Stimulated activated effector memory CD8-positive, alpha-beta T cell treated with anti-CD3 and anti-CD28 coated beads, Interleukin-12 subunit alpha, Interleukin-12 subunit beta, amount 100 ng/mL, for 72 hours (primary cell): ENCODE data around the gene ANTKMT.
"Not testable (repeated sequence)": the region's sequence is repeated elsewhere in the genome, so short reads cannot be mapped to it uniquely, and the experiment has no call there.

ENCODE experiments used
- ATAC-seq: fragments of 150-1000 bp; cut with Tn5 transposase; 2 replicates; pipeline ENCODE4 v1.10.0; 2021
- DNase-seq, 2 donors: peaks; one replicate each; pipeline ENCODE4 v3.0.0; 2021 to 2022; ENCODE audit warnings: low spot score in 2 of 2
- H3K27ac Mint-ChIP-seq: one replicate; pipeline ENCODE4 v1.8.0; 2022; ENCODE audit warnings: mild to moderate bottlenecking, mixed read lengths
- H3K36me3 Mint-ChIP-seq: one replicate; pipeline ENCODE4 v1.8.0; 2022; ENCODE audit warnings: mild to moderate bottlenecking, mixed read lengths
- H3K4me1 Mint-ChIP-seq: one replicate; pipeline ENCODE4 v1.8.0; 2022; ENCODE audit warnings: mixed read lengths
- H3K4me3 Mint-ChIP-seq: one replicate; pipeline ENCODE4 v1.8.0; 2022; ENCODE audit warnings: mild to moderate bottlenecking, mixed read lengths
- H3K9me3 Mint-ChIP-seq: one replicate; pipeline ENCODE4 v1.8.0; 2022; ENCODE audit warnings: mixed read lengths

The ANTKMT gene

GRCh38 chr16:687499-687898 is 33.4 kb upstream of the ANTKMT start:
- Mint-ChIP-seq H3K9me3 (no peaks in the 10 kb centered on the region), H3K4me3 (no peak overlapping the region), H3K36me3 (peaks cover 38% of the 10 kb centered on the region), H3K27ac (no peak overlapping the region), H3K4me1 (peaks cover 41% of the 10 kb centered on the region)
- DNase-seq = no peak
- ATAC-seq = no peak

- Mint-ChIP-seq H3K36me3 (peaks cover 23% of the 10 kb centered on the region), H3K9me3 (no peaks in the 10 kb centered on the region), H3K4me3 (peak overlapping the region; percentile 86), H3K27ac (peak overlapping the region; percentile 94), H3K4me1 (peaks cover 31% of the 10 kb centered on the region)
- DNase-seq (no peak), ATAC-seq (no peak)
Measured at GRCh38 chr16:689175-689897, 31.6 kb upstream of the ANTKMT start.

GRCh38 chr16:691242-691641 is 29.7 kb upstream of the ANTKMT start:
- not testable (repeated sequence) for DNase-seq, H3K36me3 Mint-ChIP-seq, ATAC-seq, H3K9me3 Mint-ChIP-seq
- H3K4me1 Mint-ChIP-seq = peaks cover 25% of the 10 kb centered on the region
- peak overlapping the region; percentile 94 for H3K27ac Mint-ChIP-seq
- H3K4me3 Mint-ChIP-seq = peak overlapping the region; percentile 86

DNA sequence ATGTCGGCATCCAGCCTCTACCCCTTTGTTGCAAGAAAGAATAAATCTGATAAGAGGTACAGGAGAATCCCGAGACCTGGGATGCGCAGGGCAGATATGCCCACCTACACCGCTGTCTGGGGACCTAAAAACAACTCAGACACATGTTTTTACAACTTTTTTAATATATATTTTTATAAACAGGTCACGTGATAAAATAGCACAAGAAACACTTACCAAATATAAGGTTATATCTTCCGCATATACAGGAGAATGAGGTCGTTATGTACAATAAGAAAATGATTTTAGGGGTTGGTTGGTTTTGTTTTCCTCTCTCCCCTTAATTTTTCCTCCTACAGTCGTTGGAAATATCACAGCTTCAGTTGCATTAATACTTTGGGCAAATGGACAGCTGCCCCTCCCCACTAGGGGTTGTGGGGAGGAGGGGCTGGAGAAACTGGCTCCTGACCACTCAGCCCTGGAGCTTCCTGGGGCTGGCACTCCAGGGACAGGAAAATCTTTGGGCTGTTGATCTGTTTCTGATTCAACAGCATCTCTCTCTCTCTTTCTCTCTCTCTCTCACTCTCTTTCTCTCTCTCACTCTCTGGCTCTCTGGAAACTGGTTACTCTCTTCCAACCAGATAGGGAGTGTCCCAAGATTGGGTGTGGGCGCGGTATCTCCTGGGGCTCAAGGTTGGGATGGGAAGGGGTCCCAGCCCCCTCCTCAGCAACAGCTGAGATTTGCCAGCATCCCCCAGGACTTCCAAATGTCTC is 28.4 kb upstream of the ANTKMT start:
- peaks cover 25% of the 10 kb centered on the region for H3K4me1 Mint-ChIP-seq
- peak overlapping the region; percentile 79 for H3K4me3 Mint-ChIP-seq
- H3K27ac Mint-ChIP-seq = no peak overlapping the region
- no peaks in the 10 kb centered on the region for H3K9me3 Mint-ChIP-seq
- DNase-seq (no peak), ATAC-seq (no peak)
- H3K36me3 Mint-ChIP-seq = peaks cover 7% of the 10 kb centered on the region

DNA sequence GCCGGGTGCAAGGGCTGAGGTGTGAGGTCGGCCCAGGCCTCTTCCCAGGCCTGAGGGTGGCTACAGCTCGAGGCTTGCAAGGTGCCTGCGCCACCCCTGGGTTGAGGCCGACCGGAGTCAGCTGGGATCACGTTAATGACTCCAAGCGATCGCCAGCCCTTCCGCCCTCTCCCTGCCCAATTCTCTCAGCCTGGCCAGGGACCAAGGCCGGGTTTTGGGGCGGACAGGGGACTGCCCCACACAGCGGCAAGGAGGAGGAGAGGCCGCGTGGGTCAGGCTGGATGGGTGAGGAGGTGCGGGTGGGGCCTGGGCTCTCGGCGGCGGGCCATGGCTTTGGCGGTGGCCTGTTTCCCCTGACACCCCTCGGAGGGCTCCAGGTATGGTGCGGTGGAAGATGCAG is 27.6 kb upstream of the ANTKMT start:
- Mint-ChIP-seq H3K4me1 (peaks cover 25% of the 10 kb centered on the region), H3K4me3 (peak overlapping the region; percentile 79), H3K27ac (no peak overlapping the region), H3K36me3 (peaks cover 7% of the 10 kb centered on the region), H3K9me3 (no peaks in the 10 kb centered on the region)
- DNase-seq (no peak), ATAC-seq (no peak)

GRCh38 chr16:693766-694165 is 27.2 kb upstream of the ANTKMT start:
- Mint-ChIP-seq H3K4me3 (peak overlapping the region; percentile 79), H3K4me1 (peaks cover 22% of the 10 kb centered on the region), H3K9me3 (no peaks in the 10 kb centered on the region), H3K36me3 (peaks cover 7% of the 10 kb centered on the region), H3K27ac (no peak overlapping the region)
- DNase-seq (no peak), ATAC-seq (no peak)

DNA sequence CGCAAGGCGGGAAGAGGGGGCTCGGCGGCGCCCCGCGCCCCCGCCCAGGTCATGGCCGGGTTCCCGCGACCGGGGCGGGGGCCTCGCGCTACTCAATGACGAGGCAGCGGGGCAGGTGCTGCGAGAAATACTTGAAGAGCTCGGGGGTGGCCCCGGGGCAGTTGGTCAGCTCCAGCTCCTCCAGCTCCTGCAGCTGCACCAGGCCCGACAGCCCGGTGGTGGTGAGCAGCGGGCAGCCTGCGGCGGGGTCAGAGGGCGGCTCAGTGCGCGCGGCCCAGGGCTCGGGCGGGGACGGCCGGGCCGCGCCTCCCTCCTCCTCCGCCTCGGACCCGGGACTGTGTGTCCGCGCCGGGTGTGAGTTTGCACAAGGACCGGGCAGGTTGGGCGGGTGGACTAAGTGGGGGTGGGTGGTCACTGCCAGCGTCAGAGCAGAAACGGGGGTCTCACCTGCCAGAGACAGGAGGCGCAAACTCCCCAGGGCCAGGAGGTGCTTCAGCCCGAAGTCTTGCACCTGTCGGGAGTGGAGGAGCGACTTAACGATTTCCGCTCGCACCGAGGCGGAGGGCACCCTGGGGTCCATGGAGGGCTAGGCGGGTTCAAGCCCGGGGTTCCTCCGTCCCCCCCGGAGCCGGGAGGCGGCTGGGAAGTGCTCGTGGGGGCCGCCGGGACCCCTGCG is 26.6 kb upstream of the ANTKMT start:
- no peak overlapping the region for H3K27ac Mint-ChIP-seq

DNA sequence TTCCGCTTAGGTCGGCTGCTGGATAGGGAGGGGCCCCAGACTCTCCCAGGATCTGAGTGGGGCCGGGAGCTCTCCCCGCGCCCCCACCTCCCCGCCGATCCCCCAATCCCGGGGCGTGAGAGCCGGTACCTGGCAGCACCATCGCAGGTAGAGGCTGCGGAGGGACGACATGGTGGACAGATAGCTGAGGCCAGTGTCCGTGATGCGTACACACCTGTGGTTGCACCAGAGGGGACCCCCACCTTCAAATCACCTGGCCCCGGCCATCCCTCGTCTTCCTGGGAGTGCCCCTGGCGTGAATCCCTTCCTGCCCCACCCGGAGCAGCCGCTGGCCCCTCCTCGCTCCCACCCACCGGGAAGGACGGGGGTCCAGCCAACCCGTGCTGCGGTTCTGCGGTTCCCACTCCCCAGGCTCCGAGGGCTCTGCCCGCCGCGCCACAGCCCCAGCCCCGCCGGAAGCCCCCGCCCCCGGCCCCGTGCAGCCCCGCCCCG is 26.0 kb upstream of the ANTKMT start:
- H3K27ac Mint-ChIP-seq = peak overlapping the region; percentile 80
- peaks cover 22% of the 10 kb centered on the region for H3K4me1 Mint-ChIP-seq
- H3K9me3 Mint-ChIP-seq = no peaks in the 10 kb centered on the region
- DNase-seq = no peak
- ATAC-seq = no peak
- peak overlapping the region; percentile 79 for H3K4me3 Mint-ChIP-seq
- H3K36me3 Mint-ChIP-seq = peaks cover 7% of the 10 kb centered on the region

More for the DNA sequence above, 26.6 kb upstream of the ANTKMT start:
- Mint-ChIP-seq H3K4me3 (peak overlapping the region; percentile 79), H3K9me3 (no peaks in the 10 kb centered on the region), H3K36me3 (peaks cover 7% of the 10 kb centered on the region), H3K4me1 (peaks cover 22% of the 10 kb centered on the region)
- ATAC-seq (no peak), DNase-seq (no peak)

- DNase-seq (peak; percentile 59 to 81), ATAC-seq (peak; percentile 85)
- Mint-ChIP-seq H3K4me1 (peaks cover 22% of the 10 kb centered on the region), H3K36me3 (peaks cover 7% of the 10 kb centered on the region), H3K9me3 (no peaks in the 10 kb centered on the region), H3K27ac (peak overlapping the region; percentile 80), H3K4me3 (peak overlapping the region; percentile 79)
Measured at GRCh38 chr16:695355-696089, 25.4 kb upstream of the ANTKMT start.

DNA sequence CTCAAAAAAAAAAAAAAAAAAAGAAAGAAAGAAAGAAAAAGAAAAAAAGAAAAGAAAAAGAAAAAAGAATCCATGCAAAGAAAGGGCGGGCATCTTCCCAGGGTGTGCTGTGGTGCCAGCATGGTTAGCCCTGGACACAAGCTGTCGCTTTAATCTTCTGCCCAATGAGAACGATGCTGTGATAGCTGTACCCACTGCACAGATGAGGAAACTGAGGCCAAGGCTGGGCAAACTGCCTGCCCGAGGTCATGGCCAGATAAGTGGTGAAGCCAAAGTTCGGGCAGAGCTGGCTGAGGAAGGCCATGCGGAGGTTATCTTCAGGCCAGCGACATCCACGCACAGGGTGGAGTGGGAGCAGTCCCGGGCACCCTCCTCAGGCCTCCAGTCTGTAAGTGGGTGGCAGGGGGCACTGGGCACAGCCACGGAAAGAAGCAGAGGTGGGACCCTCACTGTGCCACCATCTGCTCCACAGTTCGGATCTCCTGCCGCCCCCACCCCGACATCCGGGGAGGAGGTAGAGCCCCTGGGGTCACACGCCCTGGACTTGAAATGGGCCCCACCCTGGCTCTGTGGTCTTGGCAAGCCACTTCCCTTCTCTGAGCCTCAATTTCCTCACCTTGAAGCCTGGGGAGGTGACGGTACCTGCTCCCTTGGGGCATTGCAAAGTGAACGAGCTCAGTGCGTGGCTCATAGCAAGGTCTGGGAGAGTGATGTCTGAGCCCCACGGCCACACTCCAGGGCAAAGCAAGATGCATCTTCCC is 21.9 kb upstream of the ANTKMT start:
- no peak for DNase-seq
- Mint-ChIP-seq H3K27ac (no peak overlapping the region), H3K4me1 (peaks cover 14% of the 10 kb centered on the region), H3K36me3 (peaks cover 5% of the 10 kb centered on the region), H3K9me3 (no peaks in the 10 kb centered on the region), H3K4me3 (no peak overlapping the region)
- ATAC-seq = no peak

DNA sequence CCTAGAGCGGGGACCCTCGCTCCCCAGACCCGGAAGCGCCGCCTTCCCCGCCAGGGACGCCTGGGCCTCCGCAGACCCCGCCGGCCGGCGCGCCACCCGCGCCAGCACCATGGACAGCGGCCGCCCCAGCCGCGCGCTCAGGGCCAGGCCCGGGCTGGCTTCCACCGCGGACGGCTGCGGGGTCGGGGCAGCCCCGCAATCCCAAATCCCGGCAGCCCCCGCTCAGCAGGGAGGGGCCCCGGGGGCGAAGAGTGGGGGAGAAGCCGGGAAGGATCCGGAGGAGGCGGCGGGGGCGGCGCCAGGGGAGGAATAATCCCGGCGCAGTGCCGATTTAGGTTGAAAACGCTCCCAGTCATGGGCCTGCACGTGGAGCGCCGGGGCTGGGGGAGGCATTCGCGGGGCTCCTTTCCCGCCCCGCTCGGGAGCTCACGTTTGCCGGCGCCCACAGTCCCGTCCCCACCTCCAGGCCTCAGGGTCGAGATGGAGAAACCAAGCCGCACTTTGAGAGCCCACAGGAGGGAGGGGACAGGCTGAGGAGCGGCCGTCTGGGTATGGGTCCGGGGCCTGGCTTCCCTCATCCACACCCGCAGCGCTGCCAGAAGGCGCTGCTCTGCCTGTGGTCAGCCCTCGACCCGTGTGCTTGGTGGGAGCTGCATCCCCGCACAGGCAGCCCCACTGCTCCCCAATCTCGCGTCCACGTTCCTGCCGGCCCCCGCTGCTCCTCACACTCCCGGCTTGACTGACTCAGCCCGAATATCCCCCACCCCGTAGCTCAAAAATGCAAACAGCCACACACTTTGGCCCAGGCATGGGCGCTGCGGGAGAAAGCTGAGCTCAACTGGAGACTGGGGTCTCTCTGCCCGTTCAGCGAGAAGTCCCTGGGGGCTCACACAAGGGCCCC is 20.0 kb upstream of the ANTKMT start:
- ATAC-seq (peak; percentile 63), DNase-seq (peak in 1 of 2 donors; percentile 59)
- no peak overlapping the region for H3K27ac Mint-ChIP-seq
- no peaks in the 10 kb centered on the region for H3K9me3 Mint-ChIP-seq
- H3K36me3 Mint-ChIP-seq = peaks cover 5% of the 10 kb centered on the region
- H3K4me1 Mint-ChIP-seq = peaks cover 9% of the 10 kb centered on the region
- H3K4me3 Mint-ChIP-seq = no peak overlapping the region

DNA sequence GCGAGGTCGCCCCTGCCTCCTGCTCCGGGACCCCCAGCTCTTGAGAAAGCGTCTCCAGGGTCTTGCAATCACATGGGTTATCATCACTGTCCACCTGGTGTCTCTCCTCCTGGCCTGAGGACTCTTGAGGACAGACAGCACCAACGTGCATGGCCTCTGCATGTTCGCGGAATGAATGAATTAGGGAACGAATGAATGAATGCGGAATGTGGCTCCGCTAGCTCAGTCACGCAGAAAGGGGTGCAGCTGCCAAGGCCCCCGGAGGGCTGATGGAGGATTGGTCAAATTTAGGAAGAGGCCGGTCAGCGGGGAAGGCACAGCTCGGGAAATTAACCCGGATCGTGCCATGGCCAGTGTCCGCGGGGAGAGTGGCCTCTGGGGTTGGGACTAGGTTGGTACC is 18.6 kb upstream of the ANTKMT start:
- Mint-ChIP-seq H3K4me3 (no peak overlapping the region), H3K27ac (no peak overlapping the region), H3K36me3 (peaks cover 5% of the 10 kb centered on the region), H3K4me1 (peaks cover 9% of the 10 kb centered on the region), H3K9me3 (no peaks in the 10 kb centered on the region)
- DNase-seq = no peak
- no peak for ATAC-seq

DNA sequence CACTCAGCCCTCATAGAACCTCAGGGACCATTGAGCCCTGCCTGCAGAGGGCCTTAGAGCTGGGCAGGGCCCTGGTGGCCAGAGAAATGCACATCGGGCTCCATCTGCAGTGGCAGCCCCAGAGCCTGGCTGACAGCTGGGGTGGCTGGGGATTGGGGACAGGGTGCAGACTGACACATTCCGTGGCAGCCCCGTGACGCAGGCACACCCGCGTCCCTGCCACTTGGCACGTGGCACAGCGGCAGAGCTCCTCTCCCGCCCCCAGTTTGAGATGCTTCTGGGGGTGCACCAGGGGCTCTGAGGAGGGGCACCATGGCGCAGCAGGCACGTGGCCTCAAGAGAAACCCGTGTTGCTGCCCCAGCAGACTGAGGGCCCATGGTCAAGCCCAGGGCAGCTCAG is 17.5 kb upstream of the ANTKMT start:
- H3K27ac Mint-ChIP-seq = no peak overlapping the region
- peaks cover 9% of the 10 kb centered on the region for H3K4me1 Mint-ChIP-seq
- no peaks in the 10 kb centered on the region for H3K9me3 Mint-ChIP-seq
- DNase-seq (no peak), ATAC-seq (no peak)
- H3K4me3 Mint-ChIP-seq = no peak overlapping the region
- H3K36me3 Mint-ChIP-seq = peaks cover 5% of the 10 kb centered on the region

- no peak for DNase-seq
- Mint-ChIP-seq H3K4me1 (peaks cover 6% of the 10 kb centered on the region), H3K4me3 (no peak overlapping the region), H3K27ac (no peak overlapping the region), H3K36me3 (peaks cover 5% of the 10 kb centered on the region), H3K9me3 (no peaks in the 10 kb centered on the region)
- ATAC-seq = no peak
Measured at GRCh38 chr16:704047-704446, 16.9 kb upstream of the ANTKMT start.
